SU-DHL-6 (cell line): Measurements from ENCODE around the gene ACADM.

Source experiments
- EZH2phosphoT487 ChIP-seq: fragments of 200-600 bp; sonication (generic), shearing (Covaris generic); conservative IDR thresholded peaks from 2 replicates; pipeline ENCODE4 v1.6.1; 2018; ENCODE audit warnings: mild to moderate bottlenecking, antibody characterized with exemption, low read length, moderate library complexity, mixed read lengths
- TF ChIP-seq, protein P1 (sequence below): fragments of 200-600 bp; sonication (generic); IDR thresholded peaks from one replicate; pipeline ENCODE4 v1.5.1; 2017; ENCODE audit warnings: antibody characterized with exemption, mild to moderate bottlenecking, low read length, moderate library complexity; ENCODE audit not compliant: insufficient read depth, poor library complexity, severe bottlenecking

- TF ChIP-seq, protein P1, sequence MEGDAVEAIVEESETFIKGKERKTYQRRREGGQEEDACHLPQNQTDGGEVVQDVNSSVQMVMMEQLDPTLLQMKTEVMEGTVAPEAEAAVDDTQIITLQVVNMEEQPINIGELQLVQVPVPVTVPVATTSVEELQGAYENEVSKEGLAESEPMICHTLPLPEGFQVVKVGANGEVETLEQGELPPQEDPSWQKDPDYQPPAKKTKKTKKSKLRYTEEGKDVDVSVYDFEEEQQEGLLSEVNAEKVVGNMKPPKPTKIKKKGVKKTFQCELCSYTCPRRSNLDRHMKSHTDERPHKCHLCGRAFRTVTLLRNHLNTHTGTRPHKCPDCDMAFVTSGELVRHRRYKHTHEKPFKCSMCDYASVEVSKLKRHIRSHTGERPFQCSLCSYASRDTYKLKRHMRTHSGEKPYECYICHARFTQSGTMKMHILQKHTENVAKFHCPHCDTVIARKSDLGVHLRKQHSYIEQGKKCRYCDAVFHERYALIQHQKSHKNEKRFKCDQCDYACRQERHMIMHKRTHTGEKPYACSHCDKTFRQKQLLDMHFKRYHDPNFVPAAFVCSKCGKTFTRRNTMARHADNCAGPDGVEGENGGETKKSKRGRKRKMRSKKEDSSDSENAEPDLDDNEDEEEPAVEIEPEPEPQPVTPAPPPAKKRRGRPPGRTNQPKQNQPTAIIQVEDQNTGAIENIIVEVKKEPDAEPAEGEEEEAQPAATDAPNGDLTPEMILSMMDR = no peak
- TF ChIP-seq EZH2phosphoT487 = no peak
These were observed 8.2 kb downstream of the ACADM start for GRCh38 chr1:75732703-75733102.
